ENCODE measurements around the gene FAM9B. TPM values are rescaled to one million over a fixed set of nuclear protein-coding genes. Genes with fewer than 3 reads are reported as not detected.
"Not testable (repeated sequence)": the region's sequence is repeated elsewhere in the genome, so short reads cannot be mapped to it uniquely, and the experiment has no call there.

Gene FAM9B
- total RNA-seq, 1 experiment from 2014 or later: 0.03 TPM

- Histone ChIP-seq H3K27me3 (ENCODE audit: control insufficient read depth, insufficient read depth, low read length) (no peaks in the 10 kb centered on the region), H3K4me3 (ENCODE audit: insufficient read depth, low read depth, low read length) (no peak overlapping the region), H3K36me3 (replicated peaks; ENCODE audit: control insufficient read depth, insufficient read depth, low read length) (no peaks in the 10 kb centered on the region)
- no peak for DNase-seq
Observed at GRCh38 chrX:9023293-9023692, 10.6 kb downstream of the FAM9B start.

- DNase-seq: no peak
- H3K27me3 ChIP-seq (ENCODE audit: control insufficient read depth, insufficient read depth, low read length): no peaks in the 10 kb centered on the region
Observed at GRCh38 chrX:9019151-9019550, 14.8 kb downstream of the FAM9B start.

GRCh38 chrX:9018332-9018731 lies 15.6 kb downstream of the FAM9B start:
- H3K36me3 ChIP-seq (replicated peaks; ENCODE audit: control insufficient read depth, insufficient read depth, low read length): not testable (repeated sequence)

More at GRCh38 chrX:9019151-9019550, 14.8 kb downstream of the FAM9B start:
- Histone ChIP-seq H3K36me3 (replicated peaks; ENCODE audit: control insufficient read depth, insufficient read depth, low read length) (no peaks in the 10 kb centered on the region), H3K4me3 (ENCODE audit: insufficient read depth, low read depth, low read length) (no peak overlapping the region)

GRCh38 chrX:9003041-9003440 lies 30.9 kb downstream of the FAM9B start:
- Histone ChIP-seq H3K4me3 (ENCODE audit: insufficient read depth, low read depth, low read length) (no peak overlapping the region), H3K36me3 (replicated peaks; ENCODE audit: control insufficient read depth, insufficient read depth, low read length) (no peaks in the 10 kb centered on the region), H3K27me3 (ENCODE audit: control insufficient read depth, insufficient read depth, low read length) (no peaks in the 10 kb centered on the region)
- DNase-seq: no peak

More at GRCh38 chrX:9018332-9018731, 15.6 kb downstream of the FAM9B start:
- DNase-seq; H3K4me3 ChIP-seq (ENCODE audit: insufficient read depth, low read depth, low read length); H3K27me3 ChIP-seq (ENCODE audit: control insufficient read depth, insufficient read depth, low read length): not testable (repeated sequence)

GRCh38 chrX:8988446-8988845 lies 45.5 kb downstream of the FAM9B start:
- no peak overlapping the region for H3K4me3 ChIP-seq (ENCODE audit: insufficient read depth, low read depth, low read length)
- no peak for DNase-seq
- H3K27me3 ChIP-seq (ENCODE audit: control insufficient read depth, insufficient read depth, low read length): no peaks in the 10 kb centered on the region
- H3K36me3 ChIP-seq (replicated peaks; ENCODE audit: control insufficient read depth, insufficient read depth, low read length): no peaks in the 10 kb centered on the region

GRCh38 chrX:8987672-8988250 lies 46.2 kb downstream of the FAM9B start:
- Histone ChIP-seq H3K27me3 (ENCODE audit: control insufficient read depth, insufficient read depth, low read length) (no peaks in the 10 kb centered on the region), H3K4me3 (ENCODE audit: insufficient read depth, low read depth, low read length) (no peak overlapping the region), H3K36me3 (replicated peaks; ENCODE audit: control insufficient read depth, insufficient read depth, low read length) (no peaks in the 10 kb centered on the region)
- no peak for DNase-seq

- no peaks in the 10 kb centered on the region for H3K27me3 ChIP-seq (ENCODE audit: control insufficient read depth, insufficient read depth, low read length)
- no peak for DNase-seq
- H3K4me3 ChIP-seq (ENCODE audit: insufficient read depth, low read depth, low read length): no peak overlapping the region
- no peaks in the 10 kb centered on the region for H3K36me3 ChIP-seq (replicated peaks; ENCODE audit: control insufficient read depth, insufficient read depth, low read length)
Observed at GRCh38 chrX:8984231-8984630, 49.7 kb downstream of the FAM9B start.

GRCh38 chrX:8981723-8982122 lies 52.2 kb downstream of the FAM9B start:
- Histone ChIP-seq H3K4me3 (ENCODE audit: insufficient read depth, low read depth, low read length) (no peak overlapping the region), H3K27me3 (ENCODE audit: control insufficient read depth, insufficient read depth, low read length) (no peaks in the 10 kb centered on the region), H3K36me3 (replicated peaks; ENCODE audit: control insufficient read depth, insufficient read depth, low read length) (no peaks in the 10 kb centered on the region)
- no peak for DNase-seq

GRCh38 chrX:8980756-8981155 lies 53.2 kb downstream of the FAM9B start:
- no peak for DNase-seq
- H3K4me3 ChIP-seq (ENCODE audit: insufficient read depth, low read depth, low read length): no peak overlapping the region

More at GRCh38 chrX:8980756-8981155, 53.2 kb downstream of the FAM9B start:
- Histone ChIP-seq H3K27me3 (ENCODE audit: control insufficient read depth, insufficient read depth, low read length) (no peaks in the 10 kb centered on the region), H3K36me3 (replicated peaks; ENCODE audit: control insufficient read depth, insufficient read depth, low read length) (no peaks in the 10 kb centered on the region)

Other genes with a start within 250 kb of the FAM9B start
- not detected in 2 replicates for gene FAM9A, start 232.7 kb downstream of the FAM9B start, total RNA-seq (2014; rRNA removed; shearing (Covaris generic))